Endothelial cell of umbilical vein (primary cell): ENCODE measurements around the gene YAP1. TPM values are rescaled to one million over a fixed set of nuclear protein-coding genes. Genes with fewer than 3 reads are reported as not detected.

Experiments
- BruUV-seq: library from RNA; stranded (reverse); fragments of 400-500 nt; replicated peaks from 2 replicates; lab custom pipeline; 2021; lab: Mats Ljungman, UMichigan
- CTCF ChIA-PET: fragments of 300-600, 350-600 bp; sonication (Branson Sonifier 250); formaldehyde crosslinking; loops from one replicate; lab custom pipeline; 2021; ENCODE audit warnings: antibody characterized with exemption, inconsistent platforms; lab: Charles Lee
- POLR2A ChIA-PET: fragments of 300-600, 350-600 bp; sonication (Branson Sonifier 250); formaldehyde crosslinking; loops from one replicate; lab custom pipeline; 2021; ENCODE audit warnings: antibody characterized with exemption, inconsistent platforms; lab: Charles Lee
- DNase-seq: peaks from one replicate; pipeline ENCODE4 v3.0.0-alpha.2; 2011; ENCODE audit warnings: low read depth, low spot score
- FAIRE-seq: peaks from 2 replicates; lab custom pipeline; 2011; peaks lifted over from hg19 to GRCh38; lab: Jason Lieb, UNC
- H2AFZ ChIP-seq: 2 replicates; pipeline ENCODE4 v1.6.0; 2012; ENCODE audit warnings: low read depth, low read length, control low read depth, inconsistent platforms
- H3K27ac ChIP-seq: 2 replicates; pipeline ENCODE4 v1.5.1; 2011; ENCODE audit warnings: low read depth, mild to moderate bottlenecking, control low read depth, low read length, moderate library complexity; ENCODE audit not compliant: insufficient read depth
- H3K27me3 ChIP-seq, 2 experiments: 2 replicates each; pipeline versions ENCODE4 v1.6.0 to v1.6.1; 2011; ENCODE audit warnings: low read length in 2 of 2, mixed read lengths in 1 of 2; ENCODE audit not compliant: control insufficient read depth in 2 of 2, insufficient read depth in 2 of 2
- H3K36me3 ChIP-seq, 2 experiments: 2 replicates in 1 of 2; 3 replicates in 1 of 2; pipeline ENCODE4 v1.5.1; 2011; ENCODE audit warnings: low read length in 2 of 2, mild to moderate bottlenecking in 1 of 2, moderate library complexity in 1 of 2; ENCODE audit not compliant: control insufficient read depth in 2 of 2, insufficient read depth in 2 of 2; ENCODE audit errors: extremely low read depth in 1 of 2
- H3K4me1 ChIP-seq: 3 replicates; pipeline ENCODE4 v1.5.1; 2011; ENCODE audit warnings: mild to moderate bottlenecking, low read length; ENCODE audit not compliant: control insufficient read depth, insufficient read depth; ENCODE audit errors: extremely low read depth
- H3K4me2 ChIP-seq: 2 replicates; pipeline ENCODE4 v1.6.1; 2011; ENCODE audit warnings: low read length, control low read depth, mixed read lengths; ENCODE audit not compliant: insufficient read depth
- H3K4me3 ChIP-seq, 3 experiments: fragments of 200-600 bp in 1 of 3; sonication (generic), shearing (Covaris generic) in 1 of 3; replicated peaks in 1 of 3; 2 replicates each; pipeline ENCODE4 v1.5.1; 2011 to 2016; ENCODE audit warnings: control low read depth in 3 of 3, low read length in 3 of 3, mild to moderate bottlenecking in 2 of 3, inconsistent platforms in 1 of 3, low read depth in 1 of 3, moderate library complexity in 1 of 3; ENCODE audit not compliant: insufficient read depth in 1 of 3
- H3K79me2 ChIP-seq: 2 replicates; pipeline ENCODE4 v1.6.0; 2012; ENCODE audit warnings: low read length, inconsistent platforms; ENCODE audit not compliant: control insufficient read depth, insufficient read depth
- H3K9ac ChIP-seq: replicated peaks from 2 replicates; pipeline ENCODE3; 2011; ENCODE audit warnings: low read length, control low read depth; ENCODE audit not compliant: insufficient read depth; ENCODE audit errors: extremely low read depth
- H3K9me1 ChIP-seq: replicated peaks from 3 replicates; pipeline ENCODE4 v1.6.0; 2011; ENCODE audit warnings: mild to moderate bottlenecking, low read length; ENCODE audit not compliant: control insufficient read depth, insufficient read depth; ENCODE audit errors: extremely low read depth
- H3K9me3 ChIP-seq: replicated peaks from 2 replicates; pipeline ENCODE4 v1.5.1; 2012; ENCODE audit warnings: low read length, inconsistent platforms; ENCODE audit not compliant: control insufficient read depth, insufficient read depth
- H4K20me1 ChIP-seq: replicated peaks from 2 replicates; pipeline ENCODE3; 2011; ENCODE audit warnings: mild to moderate bottlenecking, low read length; ENCODE audit not compliant: control insufficient read depth, insufficient read depth; ENCODE audit errors: extremely low read depth
- CTCF ChIP-seq, 2 donors: IDR thresholded peaks; 1 replicate in 1 of 2; 2 replicates in 1 of 2; pipeline ENCODE4 v1.5.1; 2011; ENCODE audit warnings: low read length in 2 of 2, mild to moderate bottlenecking in 2 of 2, moderate library complexity in 2 of 2, control low read depth in 1 of 2, inconsistent platforms in 1 of 2, low read depth in 1 of 2; ENCODE audit not compliant: insufficient read depth in 1 of 2; ENCODE audit errors: extremely low read depth in 1 of 2
- EZH2 ChIP-seq: IDR thresholded peaks from 2 replicates; pipeline ENCODE4 v1.6.1; 2012; ENCODE audit warnings: borderline replicate concordance, low read depth, mild to moderate bottlenecking, moderate library complexity, low read length, inconsistent platforms; ENCODE audit not compliant: severe bottlenecking
- FOS ChIP-seq: IDR thresholded peaks from 2 replicates; pipeline ENCODE4 v1.6.1; 2011; ENCODE audit warnings: mild to moderate bottlenecking, low read length, moderate library complexity, borderline replicate concordance; ENCODE audit not compliant: insufficient read depth
- GATA2 ChIP-seq: IDR thresholded peaks from 2 replicates; pipeline ENCODE4 v1.7.0; 2011; ENCODE audit warnings: low read depth, mild to moderate bottlenecking, moderate library complexity, mixed read lengths, low read length; ENCODE audit not compliant: insufficient read length, insufficient read depth
- MYC ChIP-seq: IDR thresholded peaks from one replicate; pipeline ENCODE4 v1.6.1; 2011; ENCODE audit warnings: mild to moderate bottlenecking, low read depth, low read length
- POLR2AphosphoS5 ChIP-seq: IDR thresholded peaks from 2 replicates; pipeline ENCODE4 v1.6.1; 2012; ENCODE audit warnings: low read depth, mild to moderate bottlenecking, control low read depth, low read length, moderate library complexity; ENCODE audit not compliant: insufficient read depth
- dilution Hi-C: fragments of 300-500 bp; cut with MboI; formaldehyde crosslinking; loops from one replicate; pipeline ENCODE4 v1.15.0; 2019; ENCODE audit warnings: low sequenced_read_pairs; ENCODE audit not compliant: extremely low pct_ligation_motif_present
- intact Hi-C: fragments of 100-400 bp; cut with micrococcal nuclease; formaldehyde crosslinking; loops from one replicate; pipeline ENCODE4 v1.10.0; 2022
- polyA plus RNA-seq, 4 experiments: library from polyadenylated mRNA; depleted of rRNA in 3 of 4; stranded (reverse) in 3 of 4; unstranded in 1 of 4; fragments of >200 nt; gene quantifications; 2 replicates each; pipeline versions ENCODE4 v1.2.1 to v1.2.3, GENCODE V29; 2011 to 2012; ENCODE audit warnings: missing spikeins in 1 of 4
- total RNA-seq: library from RNA; stranded (reverse); gene quantifications from 2 replicates; pipeline ENCODE4 v1.2.3, GENCODE V29; 2021

YAP1 gene
- total and polyA plus RNA-seq, 2 donors (not counting 3 experiments of a cell fraction or from before 2014, with no cell fraction given), result 32.6 to 48.9 TPM

- intact Hi-C loops, result no loop called here
These were observed 127.0 kb downstream of the YAP1 start for GRCh38 chr11:102237096-102237735.

More at GRCh38 chr11:102237096-102237735, 127.0 kb downstream of the YAP1 start:
- H3K27me3 ChIP-seq, result no peaks in the 10 kb centered on the region
- H4K20me1 ChIP-seq, result no peaks in the 10 kb centered on the region
- no peak for FAIRE-seq
- no peaks in the 10 kb centered on the region for H3K4me1 ChIP-seq
- POLR2A ChIA-PET, result no interaction called here
- H3K9ac ChIP-seq, result no peak overlapping the region
- H3K36me3 ChIP-seq, result no peaks in the 10 kb centered on the region
- no peaks in the 10 kb centered on the region for H3K9me1 ChIP-seq
- no peaks in the 10 kb centered on the region for H3K9me3 ChIP-seq
- no peak overlapping the region for H2AFZ ChIP-seq
- DNase-seq, result no peak
- no peak overlapping the region for H3K4me2 ChIP-seq
- no TSS peak for BruUV-seq
- CTCF ChIA-PET, result no interaction called here
- H3K4me3 ChIP-seq, result no peak overlapping the region
- no peaks in the 10 kb centered on the region for H3K79me2 ChIP-seq
- dilution Hi-C loops, result no loop called here
- H3K27ac ChIP-seq, result no peak overlapping the region
- no peak for TF ChIP-seq GATA2
- TF ChIP-seq MYC, result no peak
- no peak for TF ChIP-seq CTCF (IDR thresholded peaks at IDR 0.05; ENCODE audit: extremely low read depth in 1 of 2, insufficient read depth in 1 of 2, low read depth in 1 of 2, low read length in 2 of 2)
- TF ChIP-seq POLR2AphosphoS5, result no peak
- TF ChIP-seq FOS, result no peak
- no peak for TF ChIP-seq EZH2
